ENCODE results near the gene IGF2BP2. TPM values are rescaled to one million over a fixed set of nuclear protein-coding genes. Genes with fewer than 3 reads are reported as not detected.

The IGF2BP2 gene
- polyA plus RNA-seq, 1 experiment: 9.9 TPM

- Histone ChIP-seq H3K27ac (ENCODE audit: low read depth, low read length) (no peak overlapping the region), H3K27me3 (ENCODE audit: control insufficient read depth, insufficient read depth, low read length) (no peaks in the 10 kb centered on the region), H3K9me3 (ENCODE audit: control insufficient read depth, insufficient read depth, low read length) (no peaks in the 10 kb centered on the region), H3K4me3 (ENCODE audit: low read depth, low read length) (no peak overlapping the region)
- TF ChIP-seq CTCF (IDR thresholded peaks at IDR 0.05; ENCODE audit: low read depth, low read length): no peak
- POLR2A ChIA-PET: interaction anchor here (0.7 to 1.5 kb wide), 2 partner anchors 56 to 57 kb away, joined by 4 to 6 read pairs; no protein-coding TSS in a partner anchor
- DNase-seq (ENCODE audit: low read depth, low spot score): no peak
- CTCF ChIA-PET: interaction anchor here (1.0 kb wide), 1 partner anchor 191 kb away, joined by 5 read pairs; no protein-coding TSS in a partner anchor
These were observed 26.2 kb upstream of the IGF2BP2 start for GRCh38 chr3:185851046-185851445.

- Histone ChIP-seq H3K4me3 (ENCODE audit: low read depth, low read length) (no peak overlapping the region), H3K27ac (ENCODE audit: low read depth, low read length) (no peak overlapping the region), H3K9me3 (ENCODE audit: control insufficient read depth, insufficient read depth, low read length) (no peaks in the 10 kb centered on the region), H3K27me3 (ENCODE audit: control insufficient read depth, insufficient read depth, low read length) (no peaks in the 10 kb centered on the region)
- CTCF ChIA-PET: interaction anchor here (1.0 kb wide), 1 partner anchor 288 kb away, joined by 3 read pairs; no protein-coding TSS in a partner anchor
- no peak for DNase-seq (ENCODE audit: low read depth, low spot score)
- TF ChIP-seq CTCF (IDR thresholded peaks at IDR 0.05; ENCODE audit: low read depth, low read length): no peak
- POLR2A ChIA-PET: no interaction called here
These were observed 22.7 kb upstream of the IGF2BP2 start for GRCh38 chr3:185847506-185847905.

GRCh38 chr3:185846037-185846436 is 21.2 kb upstream of the IGF2BP2 start:
- POLR2A ChIA-PET: no interaction called here
- Histone ChIP-seq H3K27ac (ENCODE audit: low read depth, low read length) (no peak overlapping the region), H3K27me3 (ENCODE audit: control insufficient read depth, insufficient read depth, low read length) (no peaks in the 10 kb centered on the region), H3K9me3 (ENCODE audit: control insufficient read depth, insufficient read depth, low read length) (no peaks in the 10 kb centered on the region), H3K4me3 (ENCODE audit: low read depth, low read length) (no peak overlapping the region)
- no peak for TF ChIP-seq CTCF (IDR thresholded peaks at IDR 0.05; ENCODE audit: low read depth, low read length)
- CTCF ChIA-PET: interaction anchor here (0.6 to 3.4 kb wide), 4 partner anchors 11 to 185 kb away, joined by 3 to 12 read pairs (median 3); no protein-coding TSS in a partner anchor
- no peak for DNase-seq (ENCODE audit: low read depth, low spot score)

- no peak overlapping the region for H3K4me3 ChIP-seq (ENCODE audit: low read depth, low read length)
- H3K27ac ChIP-seq (ENCODE audit: low read depth, low read length): no peak overlapping the region
- POLR2A ChIA-PET: no interaction called here
- no peak for DNase-seq (ENCODE audit: low read depth, low spot score)
- no peaks in the 10 kb centered on the region for H3K9me3 ChIP-seq (ENCODE audit: control insufficient read depth, insufficient read depth, low read length)
- no peak for TF ChIP-seq CTCF (IDR thresholded peaks at IDR 0.05; ENCODE audit: low read depth, low read length)
- CTCF ChIA-PET: interaction anchor here (3.4 kb wide), 1 partner anchor 183 kb away, joined by 12 read pairs; no protein-coding TSS in a partner anchor
- H3K27me3 ChIP-seq (ENCODE audit: control insufficient read depth, insufficient read depth, low read length): no peaks in the 10 kb centered on the region
These were observed 19.2 kb upstream of the IGF2BP2 start for GRCh38 chr3:185844051-185844450.

- TF ChIP-seq CTCF (IDR thresholded peaks at IDR 0.05; ENCODE audit: low read depth, low read length): no peak
- ChIA-PET POLR2A (no interaction called here), CTCF (interaction anchor here (3.4 kb wide), 1 partner anchor 183 kb away, joined by 12 read pairs; no protein-coding TSS in a partner anchor)
- Histone ChIP-seq H3K27ac (ENCODE audit: low read depth, low read length) (no peak overlapping the region), H3K27me3 (ENCODE audit: control insufficient read depth, insufficient read depth, low read length) (no peaks in the 10 kb centered on the region), H3K9me3 (ENCODE audit: control insufficient read depth, insufficient read depth, low read length) (no peaks in the 10 kb centered on the region), H3K4me3 (ENCODE audit: low read depth, low read length) (no peak overlapping the region)
- DNase-seq (ENCODE audit: low read depth, low spot score): no peak
These were observed 18.8 kb upstream of the IGF2BP2 start for GRCh38 chr3:185843635-185844034.

Measured in AG04450 (cell line).